Measurements from ENCODE around the gene TOMM6.
"Not testable (repeated sequence)": the region's sequence is repeated elsewhere in the genome, so short reads cannot be mapped to it uniquely, and the experiment has no call there.

The TOMM6 gene

DNA sequence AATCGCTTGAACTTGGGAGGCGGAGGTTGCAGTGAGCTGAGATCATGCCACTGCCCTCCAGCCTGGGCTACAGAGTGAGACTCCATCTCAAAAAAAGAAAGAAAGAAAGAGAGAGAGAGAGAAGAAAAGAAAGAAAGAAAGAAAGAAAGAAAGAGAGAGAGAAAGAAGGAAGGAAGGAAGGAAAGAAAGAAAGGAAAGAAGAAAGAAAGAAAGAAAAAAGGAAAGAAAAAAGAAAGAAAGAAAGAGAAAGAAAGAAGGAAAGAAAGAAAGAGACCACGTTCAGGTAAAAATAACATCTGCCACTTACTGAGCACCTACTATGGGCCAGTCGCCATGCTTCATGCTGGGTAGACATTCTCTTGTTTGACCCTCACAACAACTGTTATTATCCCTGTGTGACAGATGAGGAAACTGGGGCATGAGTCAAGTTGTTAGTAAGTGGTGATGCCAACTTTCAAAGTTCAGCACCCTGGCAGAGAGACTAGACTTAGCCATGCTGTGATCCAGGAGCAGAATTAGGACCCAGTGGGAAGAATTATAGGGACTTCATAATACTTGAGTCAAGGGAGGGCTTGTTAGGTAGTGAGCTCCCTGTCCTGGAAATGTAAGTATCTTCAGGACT lies 21.3 kb upstream of the TOMM6 start:
- DNase-seq = not testable (repeated sequence)

DNA sequence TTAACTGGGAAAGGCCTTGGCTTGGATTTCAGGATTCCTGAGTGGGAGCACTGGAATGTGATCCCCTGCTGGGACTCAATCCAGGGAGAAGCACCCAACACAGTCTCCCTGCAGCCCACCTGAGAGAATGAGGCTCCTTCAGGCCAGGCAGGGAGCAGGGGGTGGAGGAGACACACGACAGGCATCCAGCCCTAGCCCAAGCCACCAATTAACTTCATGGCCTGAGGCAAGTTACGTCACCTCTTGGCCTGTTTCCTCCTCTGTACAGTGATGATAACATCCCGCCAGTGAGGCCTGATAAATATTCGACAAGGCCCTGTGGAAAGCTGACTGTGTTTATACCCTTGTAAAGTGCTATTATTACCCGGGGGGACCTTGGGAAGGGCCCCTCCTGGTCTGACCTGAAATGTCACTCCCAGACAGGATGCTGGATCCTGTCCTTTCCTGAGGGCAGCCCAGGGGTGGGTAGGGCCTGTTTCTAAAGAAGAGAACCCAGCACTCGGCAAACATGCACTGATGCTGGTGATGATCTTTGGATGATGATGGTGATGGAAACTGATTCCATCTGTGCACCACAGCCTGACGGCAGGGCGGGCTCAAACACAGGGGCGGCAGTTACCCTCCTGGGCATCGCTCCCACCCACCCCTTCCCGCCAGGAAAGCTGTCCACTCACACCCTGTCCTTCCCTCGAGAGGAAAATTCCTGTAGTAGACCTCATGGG lies 20.2 kb upstream of the TOMM6 start:
- no peak for DNase-seq

DNA sequence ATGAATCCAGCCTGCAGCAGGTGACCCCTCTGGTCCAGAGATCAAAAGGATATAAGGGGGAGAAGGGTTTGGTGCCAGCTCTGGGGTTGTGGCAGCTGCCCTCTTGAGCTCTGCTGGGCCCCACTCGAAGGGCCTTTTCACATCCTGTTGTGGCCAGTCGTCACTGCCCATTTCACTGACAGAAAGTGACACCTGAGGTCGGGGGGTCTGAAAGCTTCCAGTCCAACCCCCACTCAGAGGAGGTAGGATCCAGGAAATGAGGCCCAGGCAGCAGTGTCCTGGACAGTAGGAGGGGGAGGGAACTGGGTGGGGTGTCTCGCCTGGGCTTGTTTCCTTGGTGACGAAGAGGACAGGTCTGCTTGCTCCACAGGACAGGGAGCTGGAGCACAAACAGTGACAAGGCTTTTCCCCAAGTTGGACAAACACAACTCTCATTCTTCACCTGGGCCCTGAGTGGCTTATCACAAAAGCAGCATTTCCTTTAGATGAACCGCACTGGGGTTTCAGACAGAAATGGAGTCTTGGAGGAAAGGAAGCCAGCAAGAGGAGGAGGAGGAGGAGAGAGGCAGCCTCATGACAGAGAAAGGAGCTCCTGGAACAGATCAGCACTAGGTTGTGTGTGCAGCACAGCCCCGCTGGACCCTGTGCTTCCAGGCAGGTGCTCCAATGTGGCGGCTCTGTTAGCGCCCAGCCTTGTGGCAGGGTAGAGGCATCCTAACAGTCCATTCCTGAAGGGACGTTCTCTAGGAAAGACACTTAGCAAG lies 18.8 kb upstream of the TOMM6 start:
- DNase-seq = no peak

DNA sequence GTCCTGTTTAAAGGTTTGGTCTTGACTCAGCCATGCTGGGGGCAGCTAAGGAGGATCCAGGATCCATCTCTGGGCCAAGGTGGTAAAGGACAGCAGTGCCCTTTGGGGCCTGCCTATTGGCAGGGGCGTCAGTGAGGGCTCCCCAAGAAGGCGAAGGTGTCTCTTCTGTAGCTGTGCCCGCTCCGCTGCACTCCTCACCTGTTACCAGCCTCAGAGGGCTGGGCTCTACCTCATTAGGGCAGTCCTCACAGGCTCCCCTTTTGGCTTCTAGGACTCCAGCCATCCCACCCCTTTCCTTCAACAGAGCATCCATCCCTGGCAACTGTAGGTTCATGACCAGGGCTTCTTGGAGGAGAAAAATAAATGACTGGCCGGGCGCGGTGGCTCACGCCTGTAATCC lies 18.1 kb upstream of the TOMM6 start:
- DNase-seq = no peak

DNA sequence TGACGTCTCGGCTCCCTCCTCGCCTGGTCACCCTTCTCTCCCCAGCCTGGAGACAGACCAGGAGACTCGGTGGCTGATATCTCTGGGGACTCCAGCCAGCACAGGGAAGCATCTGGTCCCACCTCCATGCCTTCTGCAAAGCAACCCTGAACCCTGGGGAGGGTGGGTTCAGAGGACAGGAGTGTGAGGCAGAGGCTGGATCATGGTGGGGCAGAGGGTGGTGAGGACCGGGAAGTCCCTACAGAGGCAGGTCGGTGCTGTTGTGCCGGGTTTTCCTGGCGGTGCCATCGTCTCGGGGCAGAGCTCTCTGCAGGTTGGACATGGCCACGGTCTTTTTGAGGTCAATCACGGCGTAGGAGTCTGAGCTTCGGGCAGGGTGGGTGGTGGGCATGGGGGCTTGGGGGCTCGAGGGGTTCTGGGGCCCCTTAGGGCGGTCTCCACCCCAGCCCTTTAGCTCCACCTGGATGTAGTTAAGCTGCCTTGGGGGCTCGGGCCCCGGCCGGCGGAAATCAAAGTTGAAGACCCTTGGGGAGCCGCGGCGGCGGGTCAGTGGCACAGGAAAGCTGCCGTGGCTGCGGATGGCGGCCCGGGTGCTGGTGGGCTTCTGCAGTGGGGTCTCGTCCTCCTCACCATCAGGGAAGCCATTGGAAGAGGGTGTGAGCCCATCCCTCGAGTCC lies 17.0 kb upstream of the TOMM6 start:
- no peak for DNase-seq

DNA sequence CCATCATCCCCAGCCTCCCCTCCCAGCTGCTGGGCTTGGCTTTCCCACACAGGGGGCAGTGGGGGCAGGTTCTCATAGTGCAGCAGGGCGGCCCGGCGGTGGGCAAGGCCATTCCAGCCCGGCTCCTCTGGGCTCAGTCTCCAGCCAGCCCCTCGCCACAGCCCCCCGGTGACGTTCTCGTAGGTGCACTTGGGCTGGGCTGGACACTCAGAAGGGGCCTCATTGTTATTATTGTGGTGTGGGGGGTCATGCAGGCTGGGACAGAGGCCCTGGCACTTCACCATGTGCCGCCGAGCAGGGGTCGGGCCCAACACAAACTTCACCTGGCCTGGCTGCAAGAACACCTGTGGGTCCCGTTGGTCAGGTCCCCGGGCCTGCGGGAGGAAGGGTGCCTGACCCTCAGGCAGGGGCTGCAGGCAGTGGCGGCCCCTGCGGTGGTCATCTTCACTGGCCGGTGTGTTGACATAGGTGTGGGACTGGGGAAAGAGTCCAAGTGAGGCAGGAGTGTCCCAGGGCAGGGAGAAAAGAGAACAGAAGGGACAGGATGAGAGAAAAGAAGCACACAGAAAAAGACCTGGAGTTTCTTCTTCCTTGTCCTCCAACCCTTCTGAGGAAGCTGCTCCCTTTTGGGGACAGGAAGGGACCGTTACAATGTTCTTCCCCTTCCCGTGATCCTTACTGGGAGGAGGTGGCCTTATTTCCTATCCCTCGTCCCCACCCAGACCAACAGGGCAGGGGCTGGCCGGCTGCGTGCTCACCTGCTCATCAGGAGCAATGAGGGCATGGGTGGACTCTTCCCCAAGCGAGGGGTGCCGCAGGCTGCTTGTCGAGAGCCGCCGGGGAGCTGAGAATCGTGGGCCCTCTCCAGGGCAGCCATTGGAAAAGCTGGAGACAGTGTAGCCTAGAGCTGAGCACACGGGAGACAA lies 16.2 kb upstream of the TOMM6 start:
- DNase-seq = no peak

DNA sequence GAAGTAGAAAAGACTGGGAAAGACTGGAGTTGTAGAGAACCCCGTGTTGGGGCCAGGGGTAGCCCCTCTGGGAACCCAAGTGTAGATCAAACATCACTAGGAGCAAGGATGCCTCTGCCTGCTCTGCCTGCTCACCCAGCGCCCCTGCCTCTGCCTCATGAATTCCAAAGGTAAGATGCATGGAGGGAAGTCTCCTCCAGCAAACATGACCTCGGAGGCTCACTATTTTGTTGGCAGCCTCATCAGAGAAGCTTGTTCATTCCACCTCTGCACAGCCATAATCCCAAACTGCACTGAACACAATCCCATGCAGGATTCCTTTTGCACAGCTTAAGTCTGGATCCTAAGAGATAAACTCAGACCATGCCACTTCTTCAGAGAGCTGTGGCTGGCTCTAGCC lies 12.7 kb upstream of the TOMM6 start:
- DNase-seq = no peak

DNA sequence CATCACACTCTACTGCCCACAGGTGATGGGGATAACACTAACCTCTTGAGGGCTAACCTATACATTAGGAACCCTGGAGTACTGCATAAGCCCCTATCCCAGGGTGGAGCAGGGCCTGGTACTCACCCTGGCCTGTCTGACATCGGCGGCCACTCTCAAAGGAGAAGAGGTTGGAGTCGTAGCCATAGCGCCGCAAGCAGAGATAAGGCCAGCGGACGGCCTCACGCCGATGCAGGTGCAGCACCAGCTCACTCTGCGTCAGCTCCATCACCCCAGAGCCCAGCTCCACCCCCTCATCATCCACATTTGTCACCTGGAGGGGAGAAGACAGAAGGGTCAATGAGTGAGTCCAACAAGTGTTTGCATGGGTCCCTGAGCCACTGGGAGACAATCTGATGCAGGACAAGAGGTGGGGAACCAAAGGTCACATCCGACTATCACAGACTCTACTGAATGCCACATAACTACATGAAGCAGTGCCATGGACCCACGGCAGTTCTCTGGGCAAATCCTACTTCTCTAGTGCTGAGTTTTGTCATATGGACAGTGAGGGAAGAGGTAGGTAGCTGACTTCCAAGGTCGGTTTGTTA lies 12.1 kb upstream of the TOMM6 start:
- no peak for DNase-seq

DNA sequence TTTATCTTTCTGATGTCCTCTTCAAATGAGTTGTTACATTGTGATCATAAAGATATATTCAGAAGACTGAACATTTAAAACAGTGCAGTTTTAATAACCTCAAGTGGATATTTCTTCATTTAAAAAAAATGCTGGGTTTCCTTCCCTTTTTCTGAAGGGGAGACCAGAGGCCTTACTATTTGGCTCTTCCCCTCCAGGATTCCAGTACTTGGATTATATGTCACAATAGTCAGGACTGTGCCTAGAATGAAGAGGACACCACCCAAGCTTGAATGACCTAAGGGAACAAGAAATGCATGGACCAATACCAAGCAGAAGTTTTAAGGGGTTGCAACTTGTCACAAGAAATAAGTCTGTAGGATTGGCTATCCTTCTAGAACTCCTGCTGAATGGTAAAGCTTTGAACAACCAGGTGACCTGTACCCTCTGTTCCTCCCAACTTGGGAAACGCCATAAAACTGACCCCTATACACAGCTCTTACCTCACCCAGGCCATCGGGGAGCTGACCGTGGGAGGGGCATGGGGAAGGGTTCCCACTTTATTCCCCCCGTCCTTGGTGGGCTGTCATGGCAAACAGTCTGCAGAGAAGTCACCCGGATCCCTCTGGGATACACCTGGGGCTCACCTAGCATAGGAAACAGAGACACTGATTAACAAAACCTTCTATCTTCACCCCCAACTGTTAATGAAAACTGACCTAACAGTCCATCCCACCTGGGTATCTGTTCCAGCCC lies 9.8 kb upstream of the TOMM6 start:
- no peak for DNase-seq

DNA sequence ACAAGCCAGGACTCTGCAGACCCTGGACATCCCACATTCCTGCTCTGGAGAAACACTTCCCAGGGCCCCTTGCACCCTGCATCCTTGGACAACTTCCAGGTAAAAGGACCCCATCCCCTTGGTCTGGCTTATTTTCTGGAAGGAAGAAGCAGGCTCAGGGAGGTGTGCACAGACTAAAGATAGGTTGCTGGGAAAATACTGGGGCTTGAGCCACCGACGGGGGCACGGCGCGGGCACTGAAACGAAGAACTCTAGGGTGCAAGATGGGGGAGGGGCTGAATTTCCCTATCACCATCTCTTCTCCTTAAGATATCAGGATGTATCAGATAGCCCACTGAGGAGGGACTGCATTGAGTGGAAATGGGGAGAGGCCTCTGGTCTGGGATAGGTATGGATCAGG lies 8.6 kb upstream of the TOMM6 start:
- DNase-seq = no peak

DNA sequence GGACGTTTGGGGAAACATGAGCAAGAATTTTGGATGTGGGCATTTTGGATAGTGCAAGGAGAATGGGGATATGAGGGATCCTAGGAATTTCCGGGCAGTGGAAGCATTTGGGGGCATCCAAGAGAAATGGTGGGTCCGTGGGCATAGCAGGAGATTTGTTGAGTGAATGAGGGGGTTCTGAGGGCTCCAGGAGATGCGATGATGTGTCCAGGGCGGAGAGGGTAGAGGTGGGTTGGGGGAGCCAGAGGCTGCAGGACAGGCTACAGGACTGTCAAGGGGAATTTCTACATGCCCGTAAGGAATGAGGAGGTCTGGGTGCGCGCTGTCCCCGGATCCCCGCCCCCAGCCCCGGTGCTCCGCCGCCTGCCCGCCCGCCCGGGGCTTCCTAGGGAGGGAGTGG lies 8.2 kb upstream of the TOMM6 start:
- DNase-seq = no peak

DNA sequence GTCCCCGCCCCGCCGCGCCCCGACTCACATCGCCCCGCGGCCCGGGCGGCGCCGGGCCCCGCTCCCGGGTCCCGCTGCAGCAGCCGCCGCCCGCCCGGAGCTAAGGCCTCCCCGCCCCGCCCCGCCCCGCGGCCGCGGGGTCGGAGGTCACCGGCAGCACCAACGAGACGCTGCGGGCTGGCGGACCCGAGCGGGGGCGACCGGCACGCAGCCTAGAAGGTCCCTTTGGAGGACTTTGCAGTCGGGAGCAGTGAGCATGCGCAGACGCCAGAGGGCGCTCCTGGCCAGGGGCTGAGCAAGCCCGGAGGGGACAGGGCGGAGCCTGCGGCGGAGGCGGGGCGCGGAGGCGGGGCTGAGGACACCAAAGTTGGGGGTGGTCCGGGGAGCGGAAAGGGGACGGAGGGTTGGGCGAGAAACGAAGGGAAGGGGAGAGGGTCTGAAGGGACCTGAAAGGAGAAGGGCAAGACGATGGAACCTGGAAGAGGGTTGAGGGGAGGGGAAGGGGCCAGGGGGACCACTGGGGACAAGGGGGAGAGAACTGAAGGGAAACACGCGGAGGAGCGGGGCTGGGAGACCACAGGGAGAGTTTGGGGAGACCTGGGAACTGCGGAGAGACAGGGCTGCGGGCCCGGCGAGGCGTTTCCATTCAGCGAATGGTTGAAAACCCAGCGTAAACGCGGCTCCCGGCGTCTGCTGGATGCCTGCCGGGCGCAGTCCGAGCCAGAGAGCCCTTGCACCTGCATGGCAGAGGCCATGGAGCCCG lies 7.5 kb upstream of the TOMM6 start, which contains the start of gene FRS3:
Gene FRS3, minus strand, starts transcription at position 113 of the 763 bp plus-strand sequence. CDS start 2,913 bp downstream, outside the sequence.
- DNase-seq = peak; percentile 99

DNA sequence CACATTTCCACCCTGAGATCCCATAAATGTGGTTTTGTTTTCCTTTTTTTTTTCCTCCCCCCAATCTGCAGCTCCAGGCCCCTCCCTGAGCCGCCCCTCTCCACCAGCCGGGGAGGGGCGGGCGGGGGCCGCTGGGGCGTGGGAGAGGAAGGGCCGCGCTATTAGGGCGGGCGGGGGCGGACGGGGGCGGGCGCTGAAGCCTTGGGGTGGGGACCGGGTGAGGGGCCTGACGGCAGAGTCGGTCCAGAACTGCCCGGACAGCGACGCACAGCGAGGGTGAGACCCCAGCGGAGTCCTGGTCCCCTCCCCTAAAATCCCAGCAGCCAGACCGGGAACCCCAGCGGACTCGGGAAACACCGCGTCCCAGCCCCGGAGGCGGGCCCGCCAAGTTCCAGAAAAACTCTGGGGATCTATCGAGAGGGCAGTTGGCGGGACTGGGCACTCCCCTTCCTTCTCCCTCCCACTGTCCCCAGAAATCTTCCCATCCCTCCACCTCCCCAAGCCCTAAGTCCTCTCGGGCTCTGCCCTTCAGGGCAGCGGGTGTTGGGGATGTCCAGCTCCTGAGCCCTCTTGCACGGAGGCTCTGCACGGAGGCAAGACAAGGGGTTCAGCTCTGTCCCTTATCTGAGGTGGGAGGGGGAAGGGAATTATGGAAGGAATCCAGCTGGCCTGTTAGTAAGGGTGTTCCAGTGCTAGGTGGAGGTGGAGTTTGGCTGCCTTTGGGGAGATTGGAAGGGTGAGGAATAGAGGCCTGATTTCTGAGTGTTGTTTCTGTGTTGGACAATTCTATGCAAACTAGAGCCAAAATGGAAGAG lies 6.7 kb upstream of the TOMM6 start, which contains the start of gene PRICKLE4:
Gene PRICKLE4, plus strand, starts transcription at position 232 of the 815 bp plus-strand sequence. CDS start 2,692 bp downstream, outside the sequence.
- DNase-seq = no peak

DNA sequence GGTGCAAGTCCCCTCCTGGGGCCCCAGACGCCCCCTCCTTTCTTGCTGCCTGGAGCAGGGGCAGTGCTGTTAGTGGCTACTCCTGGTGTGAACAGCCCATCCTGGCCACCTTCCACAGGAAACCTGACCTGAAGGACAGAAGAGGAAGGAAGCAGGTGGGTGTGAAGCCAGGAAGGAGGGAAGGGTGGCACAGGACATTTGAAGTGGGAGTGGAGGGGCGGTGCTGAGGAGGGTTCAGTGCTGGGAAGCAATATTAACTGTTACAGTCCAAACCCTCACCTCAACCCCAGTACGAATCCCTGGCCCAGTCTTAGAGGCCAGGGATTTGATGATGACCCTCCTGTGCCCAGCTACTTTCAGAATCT lies 6.1 kb upstream of the TOMM6 start:
- DNase-seq = no peak

DNA sequence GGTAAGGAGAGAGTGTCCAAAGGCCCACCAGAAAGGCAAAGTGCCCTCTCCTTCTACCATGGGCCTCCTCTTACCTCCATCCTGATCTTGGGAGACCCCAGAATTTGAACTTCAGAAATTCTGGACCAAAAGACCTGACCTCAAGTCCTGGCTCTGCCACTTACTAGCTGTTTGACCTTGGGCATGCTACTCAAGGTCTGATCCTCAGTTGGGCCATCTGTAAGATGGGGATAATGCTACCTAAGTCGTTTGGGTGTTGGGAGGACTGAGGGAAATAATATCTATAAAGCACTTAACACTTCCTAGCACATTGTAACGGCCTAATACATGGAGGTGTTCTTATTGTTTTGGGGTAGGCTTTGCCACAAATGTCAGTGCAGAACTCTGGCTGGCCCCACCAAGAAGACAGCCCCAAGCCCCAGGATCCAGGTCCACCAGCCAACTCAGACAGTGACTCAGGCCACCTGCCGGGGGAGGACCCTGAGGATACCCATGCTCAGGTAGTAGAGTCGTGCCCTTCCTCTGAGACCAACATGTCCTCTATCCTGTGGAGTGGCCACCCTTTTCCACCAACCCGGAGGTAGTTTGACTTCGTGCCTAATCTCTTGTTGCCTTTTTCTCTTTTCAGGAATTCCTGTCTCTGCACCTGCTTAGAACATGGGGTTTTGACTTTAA lies 4.3 kb upstream of the TOMM6 start:
- no peak for DNase-seq

DNA sequence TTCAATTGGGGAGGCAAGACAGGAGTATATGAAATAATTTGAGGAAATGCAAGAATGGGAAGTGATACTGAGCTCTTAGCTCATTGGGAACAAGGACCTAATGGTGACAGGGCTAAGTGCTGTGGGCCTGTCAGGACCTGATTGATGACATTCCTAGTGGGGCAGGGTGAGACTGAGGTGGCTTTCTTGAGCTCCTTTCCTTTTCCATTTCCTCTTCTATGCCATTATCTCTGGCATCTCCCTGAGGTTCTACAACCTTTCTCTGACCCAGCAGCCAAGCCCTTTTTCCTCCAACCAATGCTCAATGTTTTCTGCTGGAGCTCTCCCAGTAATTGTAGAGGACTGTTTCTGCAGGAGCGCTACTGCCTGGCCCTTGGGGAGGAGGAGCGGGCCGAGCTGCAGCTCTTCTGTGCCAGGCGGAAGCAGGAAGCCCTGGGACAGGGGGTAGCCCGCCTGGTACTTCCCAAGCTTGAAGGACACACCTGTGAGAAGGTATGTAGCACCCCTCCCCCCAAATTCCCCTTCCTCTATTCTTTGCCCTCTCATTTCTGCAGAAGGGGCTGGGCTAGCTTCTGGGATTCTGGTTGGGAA lies 2.8 kb upstream of the TOMM6 start:
- no peak for DNase-seq

DNA sequence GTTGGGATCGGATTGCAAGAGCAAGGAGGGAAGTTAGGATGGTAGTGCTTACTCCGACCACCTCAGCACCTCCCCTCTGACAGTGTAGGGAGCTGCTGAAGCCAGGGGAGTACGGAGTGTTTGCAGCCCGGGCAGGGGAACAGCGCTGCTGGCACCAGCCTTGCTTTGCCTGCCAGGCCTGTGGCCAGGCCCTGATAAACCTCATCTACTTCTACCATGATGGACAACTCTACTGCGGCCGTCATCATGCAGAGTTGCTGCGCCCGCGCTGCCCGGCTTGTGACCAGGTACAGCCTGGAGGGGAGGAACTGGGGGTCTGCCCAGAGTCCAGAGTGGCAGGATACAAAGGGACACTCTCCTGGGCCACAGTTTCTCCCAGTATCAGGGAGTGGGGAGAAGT lies 2.2 kb upstream of the TOMM6 start:
- no peak for DNase-seq

DNA sequence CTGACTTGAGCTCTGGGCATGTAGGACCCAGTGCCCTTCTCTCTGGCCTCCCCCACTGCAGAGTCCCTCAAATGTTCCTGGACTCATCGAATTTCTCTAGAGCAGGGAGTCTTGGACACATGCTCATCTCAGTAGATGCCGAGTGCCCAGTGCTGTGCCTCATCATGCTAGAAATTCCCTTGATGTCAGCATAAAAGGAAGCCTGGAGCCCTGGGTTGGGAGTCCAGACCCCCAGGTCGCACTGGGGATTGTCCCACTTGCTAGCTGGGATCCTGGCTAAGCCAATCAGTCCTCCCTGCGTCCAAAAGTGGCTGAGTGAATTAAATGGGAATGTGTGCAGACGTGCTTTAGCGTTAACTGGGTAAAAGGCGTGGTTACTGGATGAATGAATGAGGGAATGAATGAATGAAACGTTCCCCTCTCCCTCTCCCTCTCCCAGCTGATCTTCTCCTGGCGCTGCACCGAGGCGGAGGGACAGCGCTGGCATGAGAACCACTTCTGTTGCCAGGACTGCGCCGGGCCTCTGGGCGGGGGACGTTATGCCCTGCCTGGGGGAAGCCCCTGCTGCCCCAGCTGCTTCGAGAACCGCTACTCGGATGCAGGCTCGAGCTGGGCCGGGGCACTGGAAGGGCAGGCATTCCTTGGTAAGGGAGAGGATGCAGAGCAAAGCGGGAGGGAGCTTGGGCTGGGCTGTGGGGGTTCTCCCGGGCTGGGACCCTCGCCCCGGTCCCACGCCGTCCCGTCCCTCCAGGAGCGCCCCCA lies 1.6 kb upstream of the TOMM6 start:
- DNase-seq = no peak

All from CD4-positive, alpha-beta T cell treated with Interleukin-10 for 1 hour (primary cell).